Osteocyte (in vitro differentiated cells): ENCODE data around the gene KCNH3. TPM values are rescaled to one million over a fixed set of nuclear protein-coding genes. Genes with fewer than 3 reads are reported as not detected.

Experiments used
- DNase-seq: peaks from one replicate; pipeline ENCODE4 v3.0.0; 2021; ENCODE audit warnings: mixed read lengths; ENCODE audit not compliant: unreplicated experiment; ENCODE audit errors: extremely low spot score
- H3K27ac Mint-ChIP-seq: one replicate; pipeline ENCODE4 v1.8.0; 2021; ENCODE audit warnings: mild to moderate bottlenecking, mixed read lengths; ENCODE audit not compliant: unreplicated experiment
- H3K27me3 Mint-ChIP-seq: one replicate; pipeline ENCODE4 v1.8.0; 2021; ENCODE audit warnings: mixed read lengths; ENCODE audit not compliant: unreplicated experiment
- H3K36me3 Mint-ChIP-seq: one replicate; pipeline ENCODE4 v1.8.0; 2021; ENCODE audit warnings: mixed read lengths; ENCODE audit not compliant: unreplicated experiment
- H3K4me1 Mint-ChIP-seq: one replicate; pipeline ENCODE4 v1.8.0; 2021; ENCODE audit warnings: mixed read lengths; ENCODE audit not compliant: unreplicated experiment
- H3K4me3 Mint-ChIP-seq: one replicate; pipeline ENCODE4 v1.8.0; 2021; ENCODE audit warnings: mild to moderate bottlenecking, moderate library complexity, mixed read lengths; ENCODE audit not compliant: unreplicated experiment
- H3K9me3 Mint-ChIP-seq: one replicate; pipeline ENCODE4 v1.8.0; 2021; ENCODE audit warnings: mixed read lengths; ENCODE audit not compliant: unreplicated experiment
- CTCF ChIP-seq: fragments of 200-600 bp; sonication (generic); IDR thresholded peaks from 2 replicates; pipeline ENCODE4 v1.5.0; 2021; ENCODE audit warnings: antibody characterized with exemption, mild to moderate bottlenecking, moderate library complexity
- total RNA-seq: library from RNA; stranded (reverse); gene quantifications from 2 replicates; pipeline ENCODE4 v1.2.1, GENCODE V29; 2021

The KCNH3 gene
- total RNA-seq, 1 donor from 2014 or later = 0.35 TPM

- peaks cover 24% of the 10 kb centered on the region for H3K36me3 Mint-ChIP-seq
- TF ChIP-seq CTCF = no peak
- no peaks in the 10 kb centered on the region for H3K27me3 Mint-ChIP-seq
- H3K9me3 Mint-ChIP-seq = no peaks in the 10 kb centered on the region
- H3K27ac Mint-ChIP-seq = no peak overlapping the region
- no peak overlapping the region for H3K4me3 Mint-ChIP-seq
- peaks cover 15% of the 10 kb centered on the region for H3K4me1 Mint-ChIP-seq
- no peak for DNase-seq
Observed at GRCh38 chr12:49563951-49564685, 25.3 kb downstream of the KCNH3 start.

GRCh38 chr12:49564686-49565405 lies 26.0 kb downstream of the KCNH3 start:
- H3K27me3 Mint-ChIP-seq = no peaks in the 10 kb centered on the region
- H3K9me3 Mint-ChIP-seq = no peaks in the 10 kb centered on the region
- H3K27ac Mint-ChIP-seq = no peak overlapping the region
- DNase-seq = no peak
- peaks cover 15% of the 10 kb centered on the region for H3K4me1 Mint-ChIP-seq
- H3K36me3 Mint-ChIP-seq = peaks cover 22% of the 10 kb centered on the region
- H3K4me3 Mint-ChIP-seq = no peak overlapping the region
- TF ChIP-seq CTCF = no peak

GRCh38 chr12:49565406-49566265 lies 26.8 kb downstream of the KCNH3 start:
- no peak for TF ChIP-seq CTCF
- Mint-ChIP-seq H3K27ac (no peak overlapping the region), H3K36me3 (peaks cover 21% of the 10 kb centered on the region), H3K4me1 (peaks cover 19% of the 10 kb centered on the region), H3K4me3 (no peak overlapping the region), H3K9me3 (no peaks in the 10 kb centered on the region), H3K27me3 (no peaks in the 10 kb centered on the region)
- no peak for DNase-seq

- no peaks in the 10 kb centered on the region for H3K27me3 Mint-ChIP-seq
- TF ChIP-seq CTCF = no peak
- no peak overlapping the region for H3K27ac Mint-ChIP-seq
- H3K4me3 Mint-ChIP-seq = no peak overlapping the region
- H3K9me3 Mint-ChIP-seq = no peaks in the 10 kb centered on the region
- no peak for DNase-seq
- H3K4me1 Mint-ChIP-seq = peaks cover 24% of the 10 kb centered on the region
- H3K36me3 Mint-ChIP-seq = peaks cover 16% of the 10 kb centered on the region
Observed at GRCh38 chr12:49566361-49566760, 27.5 kb downstream of the KCNH3 start.

- Mint-ChIP-seq H3K4me3 (peak overlapping the region; percentile 96), H3K4me1 (peaks cover 24% of the 10 kb centered on the region), H3K27ac (peak overlapping the region; percentile 97), H3K27me3 (no peaks in the 10 kb centered on the region), H3K9me3 (no peaks in the 10 kb centered on the region), H3K36me3 (peaks cover 12% of the 10 kb centered on the region)
- no peak for DNase-seq
- no peak for TF ChIP-seq CTCF
Observed at GRCh38 chr12:49567302-49567610, 28.4 kb downstream of the KCNH3 start.
